ENCODE results near the gene CACFD1.

Gene CACFD1

DNA sequence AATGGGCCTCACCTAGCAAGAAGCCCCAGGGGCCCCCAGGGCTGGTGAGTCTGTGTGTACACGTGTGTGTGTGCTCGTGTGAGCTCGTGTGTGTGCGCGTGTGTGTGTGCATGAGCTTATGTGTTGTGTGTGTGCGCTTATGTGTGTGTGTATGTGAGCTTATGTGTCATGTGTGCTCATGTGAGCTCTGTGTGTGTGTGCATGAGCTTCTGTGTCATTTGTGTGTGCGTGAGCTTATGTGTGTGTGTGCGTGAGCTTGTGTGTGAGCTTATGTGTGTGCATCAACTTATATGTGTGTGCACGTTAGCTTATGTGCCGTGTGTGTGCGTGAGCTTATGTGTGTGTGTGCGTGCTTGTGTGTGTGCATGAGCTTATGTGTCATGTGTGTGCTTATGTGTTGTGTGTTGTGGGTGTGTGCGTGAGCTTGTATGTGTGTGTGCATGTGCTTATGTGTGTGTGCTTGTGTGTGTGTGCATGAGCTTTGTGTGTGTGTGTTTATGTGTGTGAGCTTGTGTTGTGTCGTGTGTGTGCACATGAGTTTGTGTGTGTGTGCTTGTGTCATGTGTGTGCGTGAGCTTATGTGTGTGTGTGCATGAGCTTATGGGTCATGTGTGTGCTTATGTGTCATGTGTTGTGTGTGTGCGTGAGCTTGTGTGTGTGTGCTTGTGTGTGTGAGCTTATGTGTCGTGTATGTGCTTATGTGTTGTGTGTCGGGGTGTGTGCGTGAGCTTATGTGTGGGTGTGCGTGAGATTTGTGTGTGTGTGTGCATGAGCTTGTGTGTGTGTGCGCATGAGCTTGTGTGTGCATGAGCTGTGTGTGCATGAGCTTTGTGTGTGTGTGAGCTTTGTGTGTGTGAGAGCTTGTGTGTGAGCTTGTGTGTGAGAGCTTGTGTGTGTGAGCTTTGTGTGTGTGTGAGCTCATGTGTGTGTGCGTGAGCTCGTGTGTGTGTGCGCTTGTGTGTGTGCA, 35.8 kb downstream of the CACFD1 start:
- TF ChIP-seq, protein P1, sequence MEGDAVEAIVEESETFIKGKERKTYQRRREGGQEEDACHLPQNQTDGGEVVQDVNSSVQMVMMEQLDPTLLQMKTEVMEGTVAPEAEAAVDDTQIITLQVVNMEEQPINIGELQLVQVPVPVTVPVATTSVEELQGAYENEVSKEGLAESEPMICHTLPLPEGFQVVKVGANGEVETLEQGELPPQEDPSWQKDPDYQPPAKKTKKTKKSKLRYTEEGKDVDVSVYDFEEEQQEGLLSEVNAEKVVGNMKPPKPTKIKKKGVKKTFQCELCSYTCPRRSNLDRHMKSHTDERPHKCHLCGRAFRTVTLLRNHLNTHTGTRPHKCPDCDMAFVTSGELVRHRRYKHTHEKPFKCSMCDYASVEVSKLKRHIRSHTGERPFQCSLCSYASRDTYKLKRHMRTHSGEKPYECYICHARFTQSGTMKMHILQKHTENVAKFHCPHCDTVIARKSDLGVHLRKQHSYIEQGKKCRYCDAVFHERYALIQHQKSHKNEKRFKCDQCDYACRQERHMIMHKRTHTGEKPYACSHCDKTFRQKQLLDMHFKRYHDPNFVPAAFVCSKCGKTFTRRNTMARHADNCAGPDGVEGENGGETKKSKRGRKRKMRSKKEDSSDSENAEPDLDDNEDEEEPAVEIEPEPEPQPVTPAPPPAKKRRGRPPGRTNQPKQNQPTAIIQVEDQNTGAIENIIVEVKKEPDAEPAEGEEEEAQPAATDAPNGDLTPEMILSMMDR (IDR thresholded peaks at IDR 0.05; ENCODE audit: low read depth, low read length, missing control alignments) = no peak
- in situ Hi-C loops (cut with HindIII; ENCODE audit: low sequenced_read_pairs) = no loop called here
- H3K4me3 ChIP-seq (ENCODE audit: low read depth, low read length) = no peak overlapping the region
- DNase-seq (ENCODE audit: low read depth) = no peak

DNA sequence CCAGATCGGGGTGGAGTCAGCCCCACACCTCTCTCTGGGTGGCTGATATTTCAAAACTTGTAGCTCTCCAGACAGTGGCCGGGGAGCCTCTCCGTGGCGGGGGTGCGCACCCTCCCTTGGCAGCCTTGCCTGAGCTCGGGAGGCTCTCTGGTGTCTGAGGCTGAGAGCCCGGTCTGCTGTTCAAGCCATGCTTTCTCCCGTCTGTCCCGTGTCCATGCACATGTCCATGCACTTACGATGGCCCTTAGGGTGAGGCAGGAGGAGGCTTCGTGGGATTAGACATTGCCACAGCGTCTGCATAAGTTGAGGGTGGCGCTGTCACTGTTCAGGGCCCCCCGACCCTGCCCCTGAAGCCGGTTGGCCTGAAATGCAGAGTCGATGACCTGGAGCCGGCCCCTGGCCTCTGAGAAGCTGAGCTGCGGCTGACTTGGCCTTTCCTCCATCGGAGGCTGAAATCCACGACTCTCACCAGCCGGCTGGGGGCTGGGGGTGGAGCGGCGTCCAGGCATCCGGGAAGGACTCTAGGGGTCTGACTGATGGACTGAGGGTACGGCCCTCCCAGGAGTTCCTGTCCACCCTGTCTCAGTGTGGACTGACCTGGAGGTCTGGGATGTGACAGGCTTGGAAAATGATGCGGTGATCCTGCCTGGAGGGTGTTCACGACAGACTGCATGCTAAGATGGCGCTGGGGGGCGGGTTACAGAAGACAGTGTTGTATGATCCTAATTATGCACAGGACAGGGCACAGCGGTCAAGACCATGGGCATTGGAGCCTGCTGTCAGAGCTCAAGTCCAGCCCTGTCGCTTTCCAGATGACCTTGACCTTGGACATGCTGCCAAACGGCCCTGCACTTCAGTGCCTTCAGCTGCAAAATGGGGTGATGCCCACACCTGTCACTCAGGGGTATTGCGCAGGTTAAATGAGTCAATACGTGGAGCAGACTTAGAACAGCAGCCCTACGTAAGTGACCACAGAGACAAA, 37.4 kb downstream of the CACFD1 start:
- DNase-seq (ENCODE audit: low read depth) = no peak
- TF ChIP-seq, protein P1 (IDR thresholded peaks at IDR 0.05; ENCODE audit: low read depth, low read length, missing control alignments) = no peak
- in situ Hi-C loops (cut with HindIII; ENCODE audit: low sequenced_read_pairs) = no loop called here
- H3K4me3 ChIP-seq (ENCODE audit: low read depth, low read length) = no peak overlapping the region

DNA sequence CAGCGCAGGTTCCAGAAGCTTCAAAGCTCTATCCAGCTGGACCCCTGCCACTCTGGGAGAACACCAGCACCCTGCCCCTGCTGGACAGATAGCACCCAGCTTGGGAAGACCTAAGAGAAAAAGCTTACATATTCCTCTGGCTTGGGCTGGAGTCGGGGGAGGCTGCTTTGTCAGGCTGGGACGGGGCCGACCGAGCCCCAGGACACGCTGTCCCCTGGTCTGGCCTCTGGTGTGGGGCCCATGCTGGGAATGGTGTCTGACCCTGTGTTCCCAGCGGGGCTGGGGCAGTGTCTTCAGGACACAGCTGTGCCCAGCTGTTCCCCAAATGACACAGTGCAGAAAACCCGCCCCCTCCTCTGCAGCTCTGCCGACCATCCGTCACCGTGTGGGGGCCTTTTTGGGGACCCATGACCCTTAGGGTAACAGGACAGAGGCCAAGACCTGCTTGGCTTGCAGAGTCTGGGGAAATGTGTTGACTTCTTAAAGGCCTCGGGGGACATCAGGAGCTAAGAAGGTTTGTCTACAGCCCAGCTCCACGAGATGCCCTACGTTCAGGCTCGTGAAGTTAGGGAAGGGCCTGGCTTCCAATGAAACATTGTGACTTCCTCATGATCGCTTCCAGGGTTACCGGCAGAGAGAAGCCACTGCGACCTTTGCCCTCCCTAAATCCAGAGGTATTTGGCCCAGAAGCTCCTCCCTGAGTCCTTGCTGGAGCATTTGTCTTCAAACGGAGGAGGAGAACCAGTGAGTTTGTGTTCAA, 39.5 kb downstream of the CACFD1 start:
- no peak for DNase-seq (ENCODE audit: low read depth)
- in situ Hi-C loops (cut with HindIII; ENCODE audit: low sequenced_read_pairs) = no loop called here
- TF ChIP-seq, protein P1 (IDR thresholded peaks at IDR 0.05; ENCODE audit: low read depth, low read length, missing control alignments) = no peak
- H3K4me3 ChIP-seq (ENCODE audit: low read depth, low read length) = no peak overlapping the region

DNA sequence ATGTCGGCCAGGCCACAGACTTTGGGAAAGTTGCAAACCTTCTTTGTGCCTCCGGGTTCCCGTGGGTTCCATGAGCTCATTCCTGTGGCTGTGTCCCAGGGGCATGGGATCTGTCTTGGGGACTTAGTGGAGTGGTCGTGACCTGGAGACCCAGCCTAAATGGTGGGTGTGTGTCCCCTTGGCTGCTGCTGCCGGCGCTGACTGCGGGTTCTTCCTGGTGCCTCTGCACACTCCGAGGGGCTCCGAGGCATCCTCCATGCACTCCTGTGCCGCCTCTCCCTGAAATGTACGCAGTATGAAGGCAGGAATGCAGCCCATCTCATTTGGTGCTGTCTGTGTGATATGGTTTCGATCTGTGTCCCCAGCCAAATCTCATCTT, 40.1 kb downstream of the CACFD1 start:
- H3K4me3 ChIP-seq (ENCODE audit: low read depth, low read length) = no peak overlapping the region
- DNase-seq (ENCODE audit: low read depth) = no peak
- TF ChIP-seq, protein P1 (IDR thresholded peaks at IDR 0.05; ENCODE audit: low read depth, low read length, missing control alignments) = no peak
- in situ Hi-C loops (cut with HindIII; ENCODE audit: low sequenced_read_pairs) = no loop called here

DNA sequence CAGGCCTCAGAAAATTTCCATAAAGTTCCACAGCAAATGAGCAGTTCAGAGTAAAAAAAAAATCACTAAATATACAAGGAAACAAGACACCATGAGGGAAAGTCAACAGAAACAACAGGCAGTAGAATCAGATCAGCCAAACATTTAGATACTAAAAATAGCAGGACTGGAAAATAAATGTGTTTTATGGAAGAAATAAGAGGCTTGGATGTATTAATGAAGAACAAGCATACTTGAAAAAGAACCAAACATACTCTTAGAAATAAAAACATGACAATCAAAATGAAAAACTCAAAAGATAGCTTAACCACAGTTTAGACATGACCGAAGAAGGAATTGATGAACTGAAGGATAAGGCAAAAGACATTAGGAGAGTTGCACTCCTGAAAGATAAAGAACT, 42.3 kb downstream of the CACFD1 start:
- H3K4me3 ChIP-seq (ENCODE audit: low read depth, low read length) = no peak overlapping the region
- in situ Hi-C loops (cut with HindIII; ENCODE audit: low sequenced_read_pairs) = no loop called here
- no peak for DNase-seq (ENCODE audit: low read depth)
- TF ChIP-seq, protein P1 (IDR thresholded peaks at IDR 0.05; ENCODE audit: low read depth, low read length, missing control alignments) = no peak
